ENCODE results near the gene HPRT1.

DNA sequence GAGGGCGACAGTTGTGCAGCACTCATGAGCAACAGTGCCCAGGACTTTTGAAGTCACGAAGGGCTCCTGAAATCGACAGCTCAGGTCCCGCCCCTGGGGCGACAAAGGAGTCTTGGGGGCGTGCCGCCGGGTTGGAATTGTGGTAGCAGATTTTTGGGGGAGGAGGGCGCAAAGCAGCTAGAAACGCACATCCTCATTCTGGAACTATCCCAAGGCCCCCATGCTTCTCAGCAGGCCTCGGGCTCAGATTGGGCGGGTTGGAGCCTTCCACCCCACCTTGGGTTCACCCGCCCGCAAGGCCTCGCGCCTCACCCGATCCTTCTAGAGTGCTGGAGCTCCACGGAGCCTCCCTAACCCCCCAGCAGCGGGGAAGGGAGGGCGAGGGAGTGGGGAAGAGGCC, 85.5 kb downstream of the HPRT1 start:
- TF ChIP-seq POLR2A (IDR thresholded peaks at IDR 0.05; ENCODE audit: low read length) (no peak), GATA1 (IDR thresholded peaks at IDR 0.05; ENCODE audit: low read depth, low read length) (no peak)

Data from erythroblast (primary cell).